Smooth muscle cell (in vitro differentiated cells): ENCODE data around the gene ADAMTSL2. TPM values are rescaled to one million over a fixed set of nuclear protein-coding genes. Genes with fewer than 3 reads are reported as not detected.

Source experiments
- DNase-seq: peaks from one replicate; lab custom pipeline; 2025; ENCODE audit not compliant: unreplicated experiment; lab: John Stamatoyannopoulos, UW
- H2AFZ ChIP-seq: fragments of 200-600 bp; sonication (generic); 2 replicates; pipeline ENCODE4 v1.6.0; 2016; ENCODE audit warnings: antibody characterized with exemption, low read depth, mild to moderate bottlenecking
- H3F3A ChIP-seq: fragments of 200-600 bp; sonication (generic); 2 replicates; pipeline ENCODE4 v1.6.0; 2017; ENCODE audit warnings: antibody characterized with exemption, low read depth
- H3K27ac ChIP-seq: fragments of 200-600 bp; sonication (generic); 2 replicates; pipeline ENCODE4 v1.5.1; 2016; ENCODE audit warnings: low read depth, mild to moderate bottlenecking
- H3K27me3 ChIP-seq: fragments of 200-600 bp; sonication (generic); 2 replicates; pipeline ENCODE4 v1.6.1; 2016; ENCODE audit warnings: low read depth, mild to moderate bottlenecking
- H3K36me3 ChIP-seq: fragments of 200-600 bp; sonication (generic); 2 replicates; pipeline ENCODE4 v1.5.1; 2016; ENCODE audit warnings: low read depth
- H3K4me1 ChIP-seq: fragments of 200-600 bp; sonication (generic); 2 replicates; pipeline ENCODE4 v1.5.1; 2016; ENCODE audit warnings: low read depth
- H3K4me2 ChIP-seq: fragments of 200-600 bp; sonication (generic); 2 replicates; pipeline ENCODE4 v1.6.0; 2016; ENCODE audit warnings: mild to moderate bottlenecking
- H3K4me3 ChIP-seq: fragments of 200-600 bp; sonication (generic); 2 replicates; pipeline ENCODE4 v1.5.1; 2016; ENCODE audit warnings: mild to moderate bottlenecking
- H3K79me2 ChIP-seq: fragments of 200-600 bp; sonication (generic); 2 replicates; pipeline ENCODE4 v1.6.0; 2016; ENCODE audit warnings: low read depth, mild to moderate bottlenecking
- H3K9ac ChIP-seq: fragments of 200-600 bp; sonication (generic); 2 replicates; pipeline ENCODE4 v1.6.0; 2016; ENCODE audit warnings: low read depth
- H3K9me3 ChIP-seq: fragments of 200-600 bp; sonication (generic); replicated peaks from 2 replicates; pipeline ENCODE4 v1.5.1; 2016; ENCODE audit warnings: low read depth
- H4K20me1 ChIP-seq: fragments of 200-600 bp; sonication (generic); 2 replicates; pipeline ENCODE4 v1.6.0; 2016; ENCODE audit warnings: low read depth
- WGBS: methylation state at CpG from one replicate; pipeline ENCODE4 v1.1.7; 2016; ENCODE audit warnings: low lambda C conversion rate; 5-methylcytosine and 5-hydroxymethylcytosine counted together
- polyA plus RNA-seq: library from polyadenylated mRNA; unstranded; fragments of >200 nt; fragmentation: Nextera tagmentation; extraction: Ambion mirVana; gene quantifications from 2 replicates; pipeline ENCODE4 v1.2.1, GENCODE V29; 2016
- total RNA-seq: library from RNA; depleted of rRNA; stranded (reverse); fragments of >200 nt; gene quantifications from 2 replicates; pipeline ENCODE4 v1.2.3, GENCODE V29; 2014
- TF ChIP-seq, protein P1 (sequence below): fragments of 200-600 bp; sonication (generic); IDR thresholded peaks from 2 replicates; pipeline ENCODE4 v1.5.1; 2017; ENCODE audit warnings: borderline replicate concordance, mild to moderate bottlenecking, antibody characterized with exemption; ENCODE audit not compliant: insufficient read depth, poor library complexity, severe bottlenecking

The ADAMTSL2 gene
- total and polyA plus RNA-seq, 2 experiments from 2014 or later = 8.1 to 10.5 TPM

DNA sequence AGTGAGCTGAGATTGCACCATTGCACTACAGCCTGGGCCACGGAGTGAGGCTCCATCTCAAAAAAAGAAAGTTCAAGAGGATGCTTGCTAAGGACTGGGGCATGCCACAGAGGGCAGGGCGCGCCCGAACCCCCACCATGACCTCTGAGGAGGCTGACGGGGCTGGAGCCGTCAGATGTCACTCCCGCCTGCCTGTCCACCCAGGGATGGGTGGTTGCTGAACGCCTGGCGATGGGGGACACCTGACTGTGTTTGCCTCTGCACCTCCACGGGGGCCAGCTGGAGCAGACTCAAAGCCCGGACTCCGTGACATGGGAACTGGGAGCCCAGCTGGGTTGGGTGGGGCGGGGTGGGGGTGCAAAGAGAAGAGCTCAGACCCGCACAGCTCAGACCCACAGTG is 31.9 kb downstream of the ADAMTSL2 start:
- Histone ChIP-seq H3K4me2 (no peak overlapping the region), H3F3A (peaks cover 7% of the 10 kb centered on the region), H3K79me2 (no peaks in the 10 kb centered on the region), H2AFZ (no peak overlapping the region), H3K4me1 (peaks cover 9% of the 10 kb centered on the region), H3K4me3 (no peak overlapping the region), H3K9me3 (no peaks in the 10 kb centered on the region), H3K36me3 (no peaks in the 10 kb centered on the region), H4K20me1 (no peaks in the 10 kb centered on the region), H3K27ac (no peak overlapping the region), H3K9ac (no peak overlapping the region), H3K27me3 (no peaks in the 10 kb centered on the region)
- no peak for DNase-seq
- WGBS = 96% methylated on average over 13 of the region's 14 CpGs
- TF ChIP-seq, protein P1, sequence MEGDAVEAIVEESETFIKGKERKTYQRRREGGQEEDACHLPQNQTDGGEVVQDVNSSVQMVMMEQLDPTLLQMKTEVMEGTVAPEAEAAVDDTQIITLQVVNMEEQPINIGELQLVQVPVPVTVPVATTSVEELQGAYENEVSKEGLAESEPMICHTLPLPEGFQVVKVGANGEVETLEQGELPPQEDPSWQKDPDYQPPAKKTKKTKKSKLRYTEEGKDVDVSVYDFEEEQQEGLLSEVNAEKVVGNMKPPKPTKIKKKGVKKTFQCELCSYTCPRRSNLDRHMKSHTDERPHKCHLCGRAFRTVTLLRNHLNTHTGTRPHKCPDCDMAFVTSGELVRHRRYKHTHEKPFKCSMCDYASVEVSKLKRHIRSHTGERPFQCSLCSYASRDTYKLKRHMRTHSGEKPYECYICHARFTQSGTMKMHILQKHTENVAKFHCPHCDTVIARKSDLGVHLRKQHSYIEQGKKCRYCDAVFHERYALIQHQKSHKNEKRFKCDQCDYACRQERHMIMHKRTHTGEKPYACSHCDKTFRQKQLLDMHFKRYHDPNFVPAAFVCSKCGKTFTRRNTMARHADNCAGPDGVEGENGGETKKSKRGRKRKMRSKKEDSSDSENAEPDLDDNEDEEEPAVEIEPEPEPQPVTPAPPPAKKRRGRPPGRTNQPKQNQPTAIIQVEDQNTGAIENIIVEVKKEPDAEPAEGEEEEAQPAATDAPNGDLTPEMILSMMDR = no peak

DNA sequence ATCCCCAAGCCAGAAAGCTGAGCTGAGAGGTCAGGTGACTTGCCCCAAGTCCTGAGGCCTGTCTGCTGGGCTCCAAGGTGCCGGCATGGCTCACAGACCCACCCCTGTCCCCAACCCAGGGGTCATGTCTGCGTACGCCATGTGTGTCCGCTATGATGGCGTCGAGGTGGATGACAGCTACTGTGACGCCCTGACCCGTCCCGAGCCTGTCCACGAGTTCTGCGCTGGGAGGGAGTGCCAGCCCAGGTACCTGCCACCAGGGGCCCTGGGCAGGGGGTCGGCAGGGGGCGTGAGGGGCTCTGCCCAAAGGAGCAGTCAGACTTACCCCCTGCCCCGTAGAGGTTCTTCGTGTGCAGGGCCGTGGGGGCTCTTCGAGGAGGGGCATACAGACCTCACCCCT is 32.3 kb downstream of the ADAMTSL2 start:
- no peak for DNase-seq
- Histone ChIP-seq H3K27me3 (no peaks in the 10 kb centered on the region), H3K9me3 (no peaks in the 10 kb centered on the region), H3K4me3 (no peak overlapping the region), H2AFZ (no peak overlapping the region), H3K4me1 (peaks cover 9% of the 10 kb centered on the region), H3K4me2 (no peak overlapping the region), H3K79me2 (no peaks in the 10 kb centered on the region), H3K9ac (no peak overlapping the region), H4K20me1 (no peaks in the 10 kb centered on the region), H3K36me3 (no peaks in the 10 kb centered on the region), H3K27ac (no peak overlapping the region), H3F3A (peaks cover 7% of the 10 kb centered on the region)
- TF ChIP-seq, protein P1 = no peak
- WGBS = 98% methylated on average over 14 of the region's 17 CpGs

DNA sequence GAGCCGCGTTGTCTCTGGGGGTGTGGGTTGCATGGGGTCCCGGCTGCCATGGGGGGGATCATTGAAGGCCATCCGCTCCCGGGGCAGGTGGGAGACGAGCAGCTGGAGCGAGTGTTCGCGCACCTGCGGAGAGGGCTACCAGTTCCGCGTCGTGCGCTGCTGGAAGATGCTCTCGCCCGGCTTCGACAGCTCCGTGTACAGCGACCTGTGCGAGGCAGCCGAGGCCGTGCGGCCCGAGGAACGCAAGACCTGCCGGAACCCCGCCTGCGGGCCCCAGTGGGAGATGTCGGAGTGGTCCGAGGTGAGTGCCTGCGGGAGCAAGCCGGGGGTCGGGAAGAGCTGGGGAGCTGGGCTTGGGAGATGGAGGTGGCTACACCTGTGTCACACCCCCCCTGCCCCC is 33.7 kb downstream of the ADAMTSL2 start:
- 99% methylated on average over 22 of the region's 33 CpGs for WGBS
- TF ChIP-seq, protein P1 = no peak
- no peak overlapping the region for H3K4me2 ChIP-seq

DNA sequence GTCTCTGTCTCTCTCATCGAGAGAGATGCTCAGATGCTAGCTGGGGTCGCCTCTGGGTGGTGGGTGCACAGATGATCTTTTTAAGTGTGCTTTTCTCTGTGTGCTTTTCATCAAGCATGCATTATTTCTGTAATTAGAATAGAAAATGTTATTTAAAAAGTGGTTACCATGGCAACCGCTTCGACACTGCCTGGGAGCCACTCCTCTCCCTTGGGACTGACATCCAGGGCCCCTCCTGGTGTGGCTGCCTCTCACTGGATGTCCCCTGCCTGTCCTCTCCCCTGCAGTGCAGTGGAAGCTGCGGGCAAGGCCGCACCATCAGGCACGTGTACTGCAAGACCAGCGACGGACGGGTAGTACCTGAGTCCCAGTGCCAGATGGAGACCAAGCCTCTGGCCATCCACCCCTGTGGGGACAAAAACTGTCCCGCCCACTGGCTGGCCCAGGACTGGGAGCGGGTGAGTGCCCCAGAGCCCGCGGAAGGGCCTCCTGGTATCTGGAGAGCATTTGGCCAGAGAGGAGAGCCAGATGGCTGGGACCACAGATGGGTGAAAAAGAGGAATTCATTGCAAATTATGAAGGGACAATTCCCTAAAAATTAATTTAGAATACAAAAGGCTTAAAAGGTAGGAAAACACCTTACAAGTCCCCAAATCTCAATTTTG is 34.7 kb downstream of the ADAMTSL2 start:
- Histone ChIP-seq H3K36me3 (no peaks in the 10 kb centered on the region), H3K4me1 (peaks cover 3% of the 10 kb centered on the region), H2AFZ (no peak overlapping the region), H3K9me3 (no peaks in the 10 kb centered on the region), H3K9ac (no peak overlapping the region), H3K79me2 (no peaks in the 10 kb centered on the region), H3K4me2 (no peak overlapping the region), H3K27ac (no peak overlapping the region), H4K20me1 (no peaks in the 10 kb centered on the region), H3F3A (peaks cover 7% of the 10 kb centered on the region), H3K27me3 (no peaks in the 10 kb centered on the region), H3K4me3 (no peak overlapping the region)
- WGBS = 96% methylated on average over 14 of the region's 14 CpGs
- DNase-seq = no peak
- TF ChIP-seq, protein P1 = no peak

More for the DNA sequence above, 33.7 kb downstream of the ADAMTSL2 start:
- Histone ChIP-seq H3K27me3 (no peaks in the 10 kb centered on the region), H4K20me1 (no peaks in the 10 kb centered on the region), H3F3A (peaks cover 7% of the 10 kb centered on the region), H3K9ac (no peak overlapping the region), H3K27ac (no peak overlapping the region), H3K4me1 (peaks cover 7% of the 10 kb centered on the region), H3K36me3 (no peaks in the 10 kb centered on the region), H3K4me3 (no peak overlapping the region), H3K9me3 (no peaks in the 10 kb centered on the region), H2AFZ (no peak overlapping the region), H3K79me2 (no peaks in the 10 kb centered on the region)
- DNase-seq = no peak
